ENCODE data around the gene BOLA2B.
"Not testable (repeated sequence)": the region's sequence is repeated elsewhere in the genome, so short reads cannot be mapped to it uniquely, and the experiment has no call there.

Gene BOLA2B

GRCh38 chr16:30193615-30194014, at the start of gene BOLA2B, which contains the start of gene SLX1A:
TSS of gene BOLA2B (minus strand) at chr16:30193666. CDS start at chr16:30193595, 71 bp downstream.
TSS of gene SLX1A (plus strand) at chr16:30193875. CDS start at chr16:30194085, 210 bp downstream.
- peak within 1 kb of the TSS; percentile 35 for H3K4me3 ChIP-seq (ENCODE audit: low read depth, low read length)
- H3K9me3 ChIP-seq (ENCODE audit: control insufficient read depth, insufficient read depth, low read length); H3K9ac ChIP-seq (ENCODE audit: low read depth, low read length); H3K4me1 ChIP-seq (ENCODE audit: control insufficient read depth, insufficient read depth, low read length); H3K27me3 ChIP-seq (ENCODE audit: control insufficient read depth, insufficient read depth, low read length); H3K36me3 ChIP-seq (ENCODE audit: control insufficient read depth, insufficient read depth, low read length): not testable (repeated sequence)

DNA sequence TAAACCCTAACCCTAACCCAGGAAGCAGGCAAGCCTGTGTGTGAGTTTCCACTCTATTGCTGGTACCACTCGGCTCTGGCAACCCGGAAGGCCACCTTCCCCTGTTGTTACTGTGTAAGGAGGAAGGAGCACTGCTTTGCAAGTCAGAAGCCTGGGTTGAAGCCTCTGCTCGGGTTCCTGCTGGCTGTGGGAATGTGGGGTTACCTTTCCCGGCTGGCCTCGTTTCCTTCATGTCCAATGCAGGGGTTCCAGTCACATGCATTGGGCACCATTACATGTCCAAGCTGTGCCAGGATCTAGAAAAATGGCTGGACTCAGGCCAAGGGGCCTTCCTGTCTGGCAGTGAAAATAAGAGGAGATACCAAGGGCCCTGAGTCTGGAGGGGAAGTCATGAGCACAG, 23.6 kb upstream of the BOLA2B start:
- not testable (repeated sequence) for H3K36me3 ChIP-seq (ENCODE audit: control insufficient read depth, insufficient read depth, low read length); H3K27me3 ChIP-seq (ENCODE audit: control insufficient read depth, insufficient read depth, low read length); H3K9me3 ChIP-seq (ENCODE audit: control insufficient read depth, insufficient read depth, low read length); H3K9ac ChIP-seq (ENCODE audit: low read depth, low read length); H3K4me3 ChIP-seq (ENCODE audit: low read depth, low read length); H3K4me1 ChIP-seq (ENCODE audit: control insufficient read depth, insufficient read depth, low read length)

DNA sequence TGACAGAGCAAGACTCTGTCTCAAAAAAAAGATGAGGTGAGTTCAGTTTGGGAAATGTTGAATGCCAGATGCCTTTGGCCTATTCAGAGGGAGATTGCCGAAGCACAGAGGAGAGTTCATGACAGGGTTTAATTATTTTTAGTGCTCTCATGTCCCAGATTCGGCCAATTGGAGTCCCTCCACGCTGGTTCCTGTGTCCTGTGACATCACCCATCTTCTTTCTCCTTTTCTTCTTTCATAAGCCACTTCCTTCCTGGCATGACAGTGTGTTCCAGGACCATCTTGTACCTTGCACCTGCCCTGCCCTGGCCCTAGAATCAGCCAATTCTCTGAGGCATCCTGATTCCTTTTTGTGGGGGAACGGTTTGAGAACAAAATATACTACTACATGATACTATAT, 17.9 kb upstream of the BOLA2B start:
- not testable (repeated sequence) for H3K4me1 ChIP-seq (ENCODE audit: control insufficient read depth, insufficient read depth, low read length); H3K4me3 ChIP-seq (ENCODE audit: low read depth, low read length); H3K27me3 ChIP-seq (ENCODE audit: control insufficient read depth, insufficient read depth, low read length)

DNA sequence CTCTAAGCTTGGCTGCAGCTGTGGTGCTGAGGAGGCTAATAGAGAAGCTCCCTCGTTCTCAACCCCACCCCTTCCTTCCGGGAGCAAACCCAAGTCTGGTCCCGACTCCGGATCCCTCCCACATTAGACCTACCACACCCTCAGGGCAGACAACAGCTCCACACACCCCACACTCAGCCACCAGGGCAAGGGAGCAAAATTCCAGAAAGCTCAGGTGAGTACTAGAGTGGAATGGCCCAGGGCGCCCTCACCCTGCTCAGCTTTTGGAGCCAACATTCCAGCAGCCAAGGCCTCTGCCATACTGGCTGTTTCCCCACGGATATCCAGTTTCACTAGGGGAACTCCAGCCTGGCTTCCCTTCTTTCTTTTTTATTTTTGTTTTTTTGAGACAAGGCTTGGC, 15.6 kb upstream of the BOLA2B start:
- H3K27me3 ChIP-seq (ENCODE audit: control insufficient read depth, insufficient read depth, low read length); H3K4me1 ChIP-seq (ENCODE audit: control insufficient read depth, insufficient read depth, low read length); H3K4me3 ChIP-seq (ENCODE audit: low read depth, low read length); H3K9ac ChIP-seq (ENCODE audit: low read depth, low read length); H3K9me3 ChIP-seq (ENCODE audit: control insufficient read depth, insufficient read depth, low read length); H3K36me3 ChIP-seq (ENCODE audit: control insufficient read depth, insufficient read depth, low read length): not testable (repeated sequence)

More for the DNA sequence above, 17.9 kb upstream of the BOLA2B start:
- not testable (repeated sequence) for H3K9ac ChIP-seq (ENCODE audit: low read depth, low read length); H3K36me3 ChIP-seq (ENCODE audit: control insufficient read depth, insufficient read depth, low read length); H3K9me3 ChIP-seq (ENCODE audit: control insufficient read depth, insufficient read depth, low read length)

- H3K4me1 ChIP-seq (ENCODE audit: control insufficient read depth, insufficient read depth, low read length); H3K9me3 ChIP-seq (ENCODE audit: control insufficient read depth, insufficient read depth, low read length); H3K36me3 ChIP-seq (ENCODE audit: control insufficient read depth, insufficient read depth, low read length); H3K9ac ChIP-seq (ENCODE audit: low read depth, low read length); H3K27me3 ChIP-seq (ENCODE audit: control insufficient read depth, insufficient read depth, low read length); H3K4me3 ChIP-seq (ENCODE audit: low read depth, low read length): not testable (repeated sequence)
Observed at GRCh38 chr16:30207063-30207704, 13.7 kb upstream of the BOLA2B start.

DNA sequence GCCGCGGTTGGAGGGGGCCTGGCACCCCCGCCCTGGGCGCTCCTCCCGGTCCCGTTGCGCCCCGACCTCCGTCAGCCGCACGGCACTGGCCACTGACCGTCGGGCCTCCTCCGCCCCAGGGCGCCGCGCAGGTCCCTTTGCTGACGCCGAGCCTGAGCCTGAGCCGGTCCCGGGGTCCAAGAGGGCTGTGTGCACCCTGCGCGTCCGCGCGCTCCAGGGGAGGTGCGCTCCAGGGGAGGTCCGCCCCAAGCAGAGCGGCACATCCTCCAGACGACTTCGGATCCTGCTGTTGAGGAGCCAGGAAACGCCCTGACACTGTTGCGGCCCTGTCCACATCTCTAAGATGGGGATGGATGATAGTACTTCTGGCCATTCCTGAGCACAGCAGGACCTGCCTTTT, 12.8 kb upstream of the BOLA2B start:
- not testable (repeated sequence) for H3K4me3 ChIP-seq (ENCODE audit: low read depth, low read length); H3K4me1 ChIP-seq (ENCODE audit: control insufficient read depth, insufficient read depth, low read length); H3K9me3 ChIP-seq (ENCODE audit: control insufficient read depth, insufficient read depth, low read length); H3K27me3 ChIP-seq (ENCODE audit: control insufficient read depth, insufficient read depth, low read length); H3K9ac ChIP-seq (ENCODE audit: low read depth, low read length); H3K36me3 ChIP-seq (ENCODE audit: control insufficient read depth, insufficient read depth, low read length)

GRCh38 chr16:30205541-30206236, 12.2 kb upstream of the BOLA2B start:
- H3K27me3 ChIP-seq (ENCODE audit: control insufficient read depth, insufficient read depth, low read length); H3K36me3 ChIP-seq (ENCODE audit: control insufficient read depth, insufficient read depth, low read length); H3K4me3 ChIP-seq (ENCODE audit: low read depth, low read length); H3K4me1 ChIP-seq (ENCODE audit: control insufficient read depth, insufficient read depth, low read length); H3K9me3 ChIP-seq (ENCODE audit: control insufficient read depth, insufficient read depth, low read length); H3K9ac ChIP-seq (ENCODE audit: low read depth, low read length): not testable (repeated sequence)

DNA sequence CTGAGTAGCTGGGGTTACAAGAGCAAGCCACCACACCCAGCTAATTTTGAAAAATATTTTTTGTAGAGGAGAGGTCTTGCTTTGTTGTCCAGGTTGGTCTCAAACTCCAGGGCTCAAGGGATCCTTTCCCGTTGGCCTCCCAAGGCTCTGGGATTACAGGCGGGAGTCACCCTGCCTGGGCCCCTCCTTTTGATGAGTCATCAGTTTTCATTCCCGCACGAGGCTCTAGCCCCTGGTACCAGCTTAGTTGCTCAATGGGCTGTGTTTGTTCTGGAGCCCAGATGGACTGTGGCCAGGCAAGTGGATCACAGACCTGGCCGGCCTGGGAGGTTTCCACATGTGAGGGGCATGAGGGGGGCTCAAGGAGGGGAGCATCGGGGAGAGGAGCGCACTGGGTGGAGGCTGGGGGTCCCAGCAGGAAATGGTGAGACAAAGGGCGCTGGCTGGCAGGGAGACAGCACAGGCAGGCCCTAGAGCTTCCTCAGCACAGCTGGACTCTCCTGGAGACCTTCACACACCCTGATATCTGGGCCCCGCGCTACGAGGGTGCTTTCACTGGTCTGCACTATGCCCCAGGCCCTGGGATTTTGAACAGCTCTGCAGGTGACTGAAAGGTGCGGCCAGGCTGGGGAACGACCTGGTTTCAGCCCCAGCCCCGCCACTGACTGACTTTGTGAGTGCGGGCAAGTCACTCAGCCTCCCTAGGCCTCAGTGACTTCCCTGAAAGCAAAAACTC, 6.3 kb upstream of the BOLA2B start:
- H3K27me3 ChIP-seq (ENCODE audit: control insufficient read depth, insufficient read depth, low read length); H3K9ac ChIP-seq (ENCODE audit: low read depth, low read length); H3K4me1 ChIP-seq (ENCODE audit: control insufficient read depth, insufficient read depth, low read length); H3K9me3 ChIP-seq (ENCODE audit: control insufficient read depth, insufficient read depth, low read length); H3K36me3 ChIP-seq (ENCODE audit: control insufficient read depth, insufficient read depth, low read length); H3K4me3 ChIP-seq (ENCODE audit: low read depth, low read length): not testable (repeated sequence)

GRCh38 chr16:30199049-30199448, 5.6 kb upstream of the BOLA2B start, which contains the start of gene SULT1A3:
TSS of gene SULT1A3 (plus strand) at chr16:30199255. CDS start at chr16:30200729, 1,474 bp downstream.
- H3K4me1 ChIP-seq (ENCODE audit: control insufficient read depth, insufficient read depth, low read length); H3K27me3 ChIP-seq (ENCODE audit: control insufficient read depth, insufficient read depth, low read length); H3K36me3 ChIP-seq (ENCODE audit: control insufficient read depth, insufficient read depth, low read length); H3K9ac ChIP-seq (ENCODE audit: low read depth, low read length); H3K9me3 ChIP-seq (ENCODE audit: control insufficient read depth, insufficient read depth, low read length); H3K4me3 ChIP-seq (ENCODE audit: low read depth, low read length): not testable (repeated sequence)

DNA sequence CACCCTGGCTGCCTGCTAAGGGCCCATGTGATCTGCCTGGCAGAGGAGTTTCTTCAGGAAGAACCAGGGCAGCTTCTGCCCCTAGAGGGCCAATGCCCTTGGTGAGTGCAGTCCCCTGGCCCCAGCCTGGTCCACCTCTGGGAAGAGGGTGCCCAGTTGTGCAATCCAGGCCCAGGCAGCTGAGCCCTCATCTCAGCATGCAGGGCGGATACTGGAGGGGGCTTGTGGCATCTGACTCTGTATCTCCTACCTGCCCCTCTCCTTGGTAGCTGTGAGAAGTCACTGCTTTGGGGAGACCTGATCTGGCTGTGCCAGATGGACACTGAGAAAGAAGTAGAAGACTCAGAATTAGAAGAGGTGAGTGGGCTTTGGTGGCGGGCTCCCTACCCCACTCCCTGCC, 3.5 kb upstream of the BOLA2B start:
- not testable (repeated sequence) for H3K27me3 ChIP-seq (ENCODE audit: control insufficient read depth, insufficient read depth, low read length); H3K9me3 ChIP-seq (ENCODE audit: control insufficient read depth, insufficient read depth, low read length); H3K36me3 ChIP-seq (ENCODE audit: control insufficient read depth, insufficient read depth, low read length); H3K9ac ChIP-seq (ENCODE audit: low read depth, low read length); H3K4me1 ChIP-seq (ENCODE audit: control insufficient read depth, insufficient read depth, low read length); H3K4me3 ChIP-seq (ENCODE audit: low read depth, low read length)

GRCh38 chr16:30194172-30194925, 883 bp upstream of the BOLA2B start:
- H3K36me3 ChIP-seq (ENCODE audit: control insufficient read depth, insufficient read depth, low read length); H3K27me3 ChIP-seq (ENCODE audit: control insufficient read depth, insufficient read depth, low read length); H3K9me3 ChIP-seq (ENCODE audit: control insufficient read depth, insufficient read depth, low read length); H3K9ac ChIP-seq (ENCODE audit: low read depth, low read length); H3K4me1 ChIP-seq (ENCODE audit: control insufficient read depth, insufficient read depth, low read length): not testable (repeated sequence)
- H3K4me3 ChIP-seq (ENCODE audit: low read depth, low read length): peak overlapping the region; percentile 35
